Hepatocyte (in vitro differentiated cells): ENCODE measurements around the gene KLHL17. TPM values are rescaled to one million over a fixed set of nuclear protein-coding genes. Genes with fewer than 3 reads are reported as not detected.

Experiments used
- DNase-seq: peaks from one replicate; pipeline ENCODE4 v3.0.0-alpha.2; 2016; ENCODE audit warnings: low spot score
- H2AFZ ChIP-seq: fragments of 200-600 bp; sonication (generic); 2 replicates; pipeline ENCODE4 v1.6.0; 2016; ENCODE audit warnings: antibody characterized with exemption, mild to moderate bottlenecking
- H3K27ac ChIP-seq: fragments of 200-600 bp; sonication (generic); 2 replicates; pipeline ENCODE4 v1.5.1; 2016; ENCODE audit warnings: mild to moderate bottlenecking
- H3K27me3 ChIP-seq: fragments of 200-600 bp; sonication (generic); 2 replicates; pipeline ENCODE4 v1.6.1; 2016
- H3K36me3 ChIP-seq: fragments of 200-600 bp; sonication (generic); replicated peaks from 2 replicates; pipeline ENCODE4 v1.5.1; 2016; ENCODE audit warnings: low read depth; ENCODE audit not compliant: insufficient read depth
- H3K4me1 ChIP-seq: fragments of 200-600 bp; sonication (generic); 2 replicates; pipeline ENCODE4 v1.5.1; 2016; ENCODE audit warnings: mild to moderate bottlenecking, moderate library complexity; ENCODE audit not compliant: insufficient read depth
- H3K4me2 ChIP-seq: fragments of 200-600 bp; sonication (generic); 2 replicates; pipeline ENCODE4 v1.6.0; 2016
- H3K4me3 ChIP-seq: fragments of 200-600 bp; sonication (generic); 2 replicates; pipeline ENCODE4 v1.5.1; 2016; ENCODE audit warnings: mild to moderate bottlenecking
- H3K79me2 ChIP-seq: fragments of 200-600 bp; sonication (generic); 2 replicates; pipeline ENCODE4 v1.6.0; 2017; ENCODE audit warnings: mild to moderate bottlenecking
- H3K9me2 ChIP-seq: fragments of 200-600 bp; sonication (generic); replicated peaks from 2 replicates; pipeline ENCODE4 v1.6.0; 2017; ENCODE audit warnings: mild to moderate bottlenecking; ENCODE audit not compliant: insufficient read depth
- H3K9me3 ChIP-seq: fragments of 200-600 bp; sonication (generic); 2 replicates; pipeline ENCODE4 v1.5.1; 2016; ENCODE audit warnings: low read depth, mild to moderate bottlenecking
- H4K20me1 ChIP-seq: fragments of 200-600 bp; sonication (generic); 2 replicates; pipeline ENCODE4 v1.6.0; 2016; ENCODE audit warnings: mild to moderate bottlenecking; ENCODE audit not compliant: insufficient read depth, poor library complexity, severe bottlenecking
- EZH2 ChIP-seq: fragments of 200-600 bp; sonication (generic); IDR thresholded peaks from 2 replicates; pipeline ENCODE4 v1.6.1; 2016; ENCODE audit warnings: antibody characterized with exemption, mild to moderate bottlenecking, borderline replicate concordance
- EZH2phosphoT487 ChIP-seq: fragments of 200-600 bp; sonication (generic); IDR thresholded peaks from one replicate; pipeline ENCODE4 v1.6.1; 2018; ENCODE audit warnings: antibody characterized with exemption, mild to moderate bottlenecking, low read depth, moderate library complexity; ENCODE audit not compliant: unreplicated experiment, severe bottlenecking
- WGBS: methylation state at CpG from one replicate; pipeline ENCODE4 v1.1.6; 2016; ENCODE audit warnings: low lambda C conversion rate; ENCODE audit errors: missing lambda C conversion rate; 5-methylcytosine and 5-hydroxymethylcytosine counted together
- polyA plus RNA-seq: library from polyadenylated mRNA; unstranded; fragments of >200 nt; fragmentation: Nextera tagmentation; extraction: Ambion mirVana; gene quantifications from 2 replicates; pipeline ENCODE4 v1.2.1, GENCODE V29; 2016
- total RNA-seq: library from RNA; depleted of rRNA; stranded (reverse); fragments of >200 nt; gene quantifications from 2 replicates; pipeline ENCODE4 v1.2.3, GENCODE V29; 2014
- TF ChIP-seq, protein P1 (sequence below): fragments of 200-600 bp; sonication (generic); IDR thresholded peaks from 2 replicates; pipeline ENCODE4 v1.5.1; 2016; ENCODE audit warnings: antibody characterized with exemption, mild to moderate bottlenecking; ENCODE audit not compliant: poor library complexity

The KLHL17 gene
- total and polyA plus RNA-seq, 2 experiments from 2014 or later, result 13.8 to 25.0 TPM

DNA sequence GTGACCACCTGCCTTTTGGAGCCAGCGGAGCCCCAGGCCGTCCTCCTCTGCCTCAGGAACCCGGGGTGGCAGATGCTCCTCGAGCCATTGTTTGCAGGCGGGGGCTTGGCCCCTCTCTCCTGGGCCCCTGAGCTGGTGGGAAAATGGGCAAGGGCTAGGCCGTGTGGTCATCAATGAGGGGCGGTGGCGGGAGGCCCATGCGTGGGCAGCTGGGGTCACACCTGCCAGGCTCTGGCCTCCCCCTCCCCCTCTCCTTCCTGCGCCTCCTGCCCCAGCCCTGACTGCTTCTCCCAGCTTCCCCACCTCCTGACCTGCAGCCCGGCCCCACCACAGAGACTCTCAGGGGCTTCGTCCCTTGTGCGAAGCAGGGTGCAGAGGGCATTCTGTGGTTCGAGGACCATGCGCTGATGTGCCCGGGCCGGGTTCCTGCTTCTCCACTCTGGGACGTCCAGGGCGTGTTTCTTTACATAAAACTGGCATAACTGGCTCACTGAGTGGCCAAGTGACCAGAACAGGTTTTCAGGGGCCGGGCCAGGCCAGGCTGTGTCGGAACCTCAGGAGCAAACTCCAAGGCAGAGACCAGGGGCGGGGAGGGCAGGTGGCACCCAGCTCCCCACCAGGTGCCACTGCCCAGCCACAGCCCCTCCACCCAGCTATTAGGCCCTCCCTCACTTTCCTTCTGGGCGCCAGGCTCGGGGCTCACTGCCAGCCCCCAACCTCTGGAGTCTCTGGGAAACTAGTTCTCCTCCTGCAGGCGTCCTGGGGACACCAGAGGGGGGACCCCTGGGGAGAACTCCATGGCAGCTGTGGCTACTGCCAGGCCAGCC, 27.4 kb upstream of the KLHL17 start:
- H3K27me3 ChIP-seq, result peaks cover 23% of the 10 kb centered on the region
- H3K4me2 ChIP-seq, result no peak overlapping the region
- no peaks in the 10 kb centered on the region for H3K9me2 ChIP-seq
- peaks cover 28% of the 10 kb centered on the region for H3K4me1 ChIP-seq
- WGBS, result 79% methylated on average over 22 of the region's 25 CpGs
- DNase-seq, result no peak
- H3K36me3 ChIP-seq, result no peaks in the 10 kb centered on the region
- H2AFZ ChIP-seq, result no peak overlapping the region
- no peak overlapping the region for H3K27ac ChIP-seq
- H3K9me3 ChIP-seq, result no peaks in the 10 kb centered on the region
- H3K79me2 ChIP-seq, result no peaks in the 10 kb centered on the region
- H3K4me3 ChIP-seq, result no peak overlapping the region
- TF ChIP-seq EZH2phosphoT487 (no peak), EZH2 (no peak)
- TF ChIP-seq, protein P1, sequence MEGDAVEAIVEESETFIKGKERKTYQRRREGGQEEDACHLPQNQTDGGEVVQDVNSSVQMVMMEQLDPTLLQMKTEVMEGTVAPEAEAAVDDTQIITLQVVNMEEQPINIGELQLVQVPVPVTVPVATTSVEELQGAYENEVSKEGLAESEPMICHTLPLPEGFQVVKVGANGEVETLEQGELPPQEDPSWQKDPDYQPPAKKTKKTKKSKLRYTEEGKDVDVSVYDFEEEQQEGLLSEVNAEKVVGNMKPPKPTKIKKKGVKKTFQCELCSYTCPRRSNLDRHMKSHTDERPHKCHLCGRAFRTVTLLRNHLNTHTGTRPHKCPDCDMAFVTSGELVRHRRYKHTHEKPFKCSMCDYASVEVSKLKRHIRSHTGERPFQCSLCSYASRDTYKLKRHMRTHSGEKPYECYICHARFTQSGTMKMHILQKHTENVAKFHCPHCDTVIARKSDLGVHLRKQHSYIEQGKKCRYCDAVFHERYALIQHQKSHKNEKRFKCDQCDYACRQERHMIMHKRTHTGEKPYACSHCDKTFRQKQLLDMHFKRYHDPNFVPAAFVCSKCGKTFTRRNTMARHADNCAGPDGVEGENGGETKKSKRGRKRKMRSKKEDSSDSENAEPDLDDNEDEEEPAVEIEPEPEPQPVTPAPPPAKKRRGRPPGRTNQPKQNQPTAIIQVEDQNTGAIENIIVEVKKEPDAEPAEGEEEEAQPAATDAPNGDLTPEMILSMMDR, result no peak
- no peaks in the 10 kb centered on the region for H4K20me1 ChIP-seq

DNA sequence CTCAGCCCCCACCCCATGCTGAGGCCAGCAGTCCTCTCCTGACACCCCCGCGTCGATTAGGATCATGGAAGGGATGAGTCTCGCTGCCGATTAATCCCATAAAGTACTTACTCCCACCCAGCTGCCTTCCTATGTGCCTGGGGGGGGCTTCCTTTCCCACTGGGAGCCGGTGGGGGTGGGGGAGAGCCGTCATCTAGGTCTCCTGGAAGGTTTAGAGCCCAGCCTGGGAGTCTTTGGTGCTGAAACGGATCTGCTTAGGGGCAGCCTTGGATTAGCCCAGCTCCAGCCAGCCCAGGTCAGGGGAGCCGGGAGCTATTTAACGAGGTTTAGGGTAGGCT, 26.8 kb upstream of the KLHL17 start:
- H3K9me3 ChIP-seq, result no peaks in the 10 kb centered on the region
- H3K27me3 ChIP-seq, result peaks cover 23% of the 10 kb centered on the region
- TF ChIP-seq, protein P1, result no peak
- TF ChIP-seq EZH2 (no peak), EZH2phosphoT487 (no peak)
- no peaks in the 10 kb centered on the region for H3K9me2 ChIP-seq
- no peaks in the 10 kb centered on the region for H3K79me2 ChIP-seq
- peaks cover 28% of the 10 kb centered on the region for H3K4me1 ChIP-seq
- H4K20me1 ChIP-seq, result no peaks in the 10 kb centered on the region
- DNase-seq, result no peak
- H3K4me2 ChIP-seq, result no peak overlapping the region
- H3K4me3 ChIP-seq, result no peak overlapping the region
- WGBS, result 37% methylated on average over 9 of the region's 10 CpGs
- H3K27ac ChIP-seq, result no peak overlapping the region
- no peak overlapping the region for H2AFZ ChIP-seq
- no peaks in the 10 kb centered on the region for H3K36me3 ChIP-seq

DNA sequence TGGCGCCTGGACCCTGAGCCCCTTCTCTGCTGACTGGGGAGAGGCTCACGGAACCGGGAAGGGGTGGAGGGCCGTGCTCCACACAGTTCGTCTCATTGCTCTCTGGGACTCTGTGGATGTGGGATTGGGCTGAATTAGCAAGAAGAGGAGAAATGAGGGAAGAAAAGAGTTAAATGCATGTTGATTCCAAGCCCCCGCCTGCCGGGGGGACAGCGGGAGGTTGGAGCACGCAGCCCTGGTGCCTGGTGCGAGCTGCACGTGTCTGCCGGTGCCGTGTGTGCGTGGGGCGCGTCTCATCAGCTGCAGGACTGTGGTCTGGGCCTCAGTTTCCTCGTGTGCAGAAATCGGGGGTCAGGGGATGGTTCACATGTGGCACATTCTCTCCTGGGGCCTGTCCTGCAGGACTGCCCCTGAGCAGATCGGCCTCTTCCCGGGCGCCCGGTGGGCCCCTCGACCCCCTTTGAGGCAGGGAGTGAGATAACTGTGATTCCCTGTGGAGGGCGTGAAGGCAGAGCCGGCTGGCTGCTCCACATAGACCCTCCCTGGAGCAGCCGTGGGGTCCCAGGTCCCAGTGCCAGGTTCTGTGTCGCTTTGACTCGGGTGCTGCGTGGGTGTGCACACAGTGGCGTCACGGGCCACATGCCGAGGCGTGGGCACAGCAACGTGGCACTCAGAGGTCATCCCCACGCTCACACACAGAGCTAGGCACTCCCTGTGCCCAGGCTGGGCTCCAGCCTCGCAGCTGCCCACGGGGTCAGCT, 25.2 kb upstream of the KLHL17 start:
- no peaks in the 10 kb centered on the region for H3K9me3 ChIP-seq
- H3K79me2 ChIP-seq, result no peaks in the 10 kb centered on the region
- H3K27me3 ChIP-seq, result peaks cover 23% of the 10 kb centered on the region
- peaks cover 39% of the 10 kb centered on the region for H3K4me1 ChIP-seq
- H2AFZ ChIP-seq, result no peak overlapping the region
- H3K4me2 ChIP-seq, result peak overlapping the region; percentile 65
- H3K27ac ChIP-seq, result no peak overlapping the region
- H3K9me2 ChIP-seq, result no peaks in the 10 kb centered on the region
- no peaks in the 10 kb centered on the region for H4K20me1 ChIP-seq
- TF ChIP-seq EZH2 (no peak), EZH2phosphoT487 (no peak)
- DNase-seq, result no peak
- 20% methylated on average over 32 of the region's 37 CpGs for WGBS
- no peak overlapping the region for H3K4me3 ChIP-seq
- H3K36me3 ChIP-seq, result no peaks in the 10 kb centered on the region

DNA sequence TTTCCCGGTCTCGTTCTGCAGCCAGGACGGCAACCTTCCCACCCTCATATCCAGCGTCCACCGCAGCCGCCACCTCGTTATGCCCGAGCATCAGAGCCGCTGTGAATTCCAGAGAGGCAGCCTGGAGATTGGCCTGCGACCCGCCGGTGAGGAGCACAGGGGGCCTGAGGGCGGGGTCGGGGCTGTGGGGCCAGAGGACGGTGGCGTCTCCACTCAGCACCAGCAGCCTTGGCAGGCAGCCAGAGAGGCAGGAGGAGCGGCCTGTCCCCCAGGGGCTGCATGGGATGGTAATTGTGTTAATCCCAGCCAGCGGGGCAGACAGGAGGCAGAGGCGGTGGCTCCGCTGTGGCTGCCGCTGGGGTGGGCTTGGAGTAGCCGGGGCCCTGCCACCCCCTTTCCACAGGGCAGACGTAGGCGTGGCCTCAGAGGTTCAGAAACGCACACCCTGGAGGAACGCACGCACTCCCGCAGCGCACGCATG, 24.6 kb upstream of the KLHL17 start:
- Histone ChIP-seq H3K4me2 (peak overlapping the region; percentile 65), H3K9me3 (no peaks in the 10 kb centered on the region), H3K79me2 (no peaks in the 10 kb centered on the region), H3K9me2 (no peaks in the 10 kb centered on the region), H3K4me3 (no peak overlapping the region), H3K36me3 (no peaks in the 10 kb centered on the region), H3K4me1 (peaks cover 44% of the 10 kb centered on the region), H3K27me3 (peaks cover 29% of the 10 kb centered on the region), H3K27ac (no peak overlapping the region), H4K20me1 (no peaks in the 10 kb centered on the region), H2AFZ (no peak overlapping the region)
- TF ChIP-seq EZH2, result no peak
- TF ChIP-seq EZH2phosphoT487, result no peak
- TF ChIP-seq, protein P1, result no peak
- WGBS, result 13% methylated on average over 22 of the region's 30 CpGs
- peak; percentile 80 for DNase-seq
